Ectodermal cell (in vitro differentiated cells): ENCODE data around the gene KIF6.

ENCODE experiments used
- H3K27ac ChIP-seq: 2 replicates; pipeline ENCODE4 v1.7.0; 2013; ENCODE audit warnings: mild to moderate bottlenecking, low read depth, low read length; ENCODE audit not compliant: insufficient read depth, poor library complexity, severe bottlenecking
- H3K27me3 ChIP-seq: 2 replicates; pipeline ENCODE4 v1.7.0; 2013; ENCODE audit warnings: mild to moderate bottlenecking, low read length; ENCODE audit not compliant: insufficient read depth, control insufficient read depth, poor library complexity, severe bottlenecking
- H3K36me3 ChIP-seq: one replicate; pipeline ENCODE4 v1.7.0; 2013; ENCODE audit warnings: low read length; ENCODE audit not compliant: control insufficient read depth, insufficient read depth
- H3K4me1 ChIP-seq: one replicate; pipeline ENCODE4 v1.7.0; 2013; ENCODE audit warnings: low read length; ENCODE audit not compliant: control insufficient read depth, insufficient read depth
- H3K4me3 ChIP-seq: 2 replicates; pipeline ENCODE4 v1.7.0; 2013; ENCODE audit warnings: low read depth, low read length, control low read depth; ENCODE audit not compliant: insufficient read depth
- H3K9me3 ChIP-seq: 2 replicates; pipeline ENCODE4 v1.7.0; 2013; ENCODE audit warnings: mild to moderate bottlenecking, low read length, moderate library complexity; ENCODE audit not compliant: control insufficient read depth
- WGBS, 2 experiments: methylation state at CpG; one replicate each; pipeline ENCODE4 v1.1.7; 2013; ENCODE audit warnings: missing lambda C conversion rate in 2 of 2; 5-methylcytosine and 5-hydroxymethylcytosine counted together

Gene KIF6

GRCh38 chr6:39642270-39642669 lies 82.9 kb downstream of the KIF6 start:
- Histone ChIP-seq H3K27ac (no peak overlapping the region), H3K36me3 (no peaks in the 10 kb centered on the region), H3K27me3 (no peaks in the 10 kb centered on the region), H3K4me3 (no peak overlapping the region), H3K9me3 (no peaks in the 10 kb centered on the region), H3K4me1 (no peaks in the 10 kb centered on the region)
- WGBS, 2 experiments: 64 to 70% methylated on average over 2 of the region's 2 CpGs

GRCh38 chr6:39638126-39638822 lies 86.9 kb downstream of the KIF6 start:
- H3K27ac ChIP-seq: no peak overlapping the region
- no peaks in the 10 kb centered on the region for H3K27me3 ChIP-seq
- no peaks in the 10 kb centered on the region for H3K4me1 ChIP-seq
- H3K9me3 ChIP-seq: no peaks in the 10 kb centered on the region
- H3K36me3 ChIP-seq: no peaks in the 10 kb centered on the region
- WGBS, 2 experiments: 94 to 97% methylated on average over 1 of the region's 1 CpG
- no peak overlapping the region for H3K4me3 ChIP-seq

- WGBS, 2 experiments: 88 to 92% methylated on average over 2 to 3 of the region's 3 CpGs
- Histone ChIP-seq H3K36me3 (no peaks in the 10 kb centered on the region), H3K9me3 (no peaks in the 10 kb centered on the region)
Observed at GRCh38 chr6:39634646-39635341, 90.4 kb downstream of the KIF6 start.

GRCh38 chr6:39625209-39625608 lies 100.0 kb downstream of the KIF6 start:
- 88 to 95% methylated on average over 2 of the region's 2 CpGs for WGBS, 2 experiments
- no peak overlapping the region for H3K27ac ChIP-seq
- H3K36me3 ChIP-seq: no peaks in the 10 kb centered on the region
- no peaks in the 10 kb centered on the region for H3K4me1 ChIP-seq
- H3K9me3 ChIP-seq: no peaks in the 10 kb centered on the region
- no peak overlapping the region for H3K4me3 ChIP-seq
- H3K27me3 ChIP-seq: no peaks in the 10 kb centered on the region

More at GRCh38 chr6:39634646-39635341, 90.4 kb downstream of the KIF6 start:
- Histone ChIP-seq H3K27me3 (no peaks in the 10 kb centered on the region), H3K27ac (no peak overlapping the region), H3K4me3 (no peak overlapping the region), H3K4me1 (no peaks in the 10 kb centered on the region)

GRCh38 chr6:39623750-39624149 lies 101.5 kb downstream of the KIF6 start:
- H3K4me1 ChIP-seq: no peaks in the 10 kb centered on the region
- no peak overlapping the region for H3K27ac ChIP-seq
- H3K27me3 ChIP-seq: no peaks in the 10 kb centered on the region
- H3K4me3 ChIP-seq: no peak overlapping the region
- no peaks in the 10 kb centered on the region for H3K36me3 ChIP-seq
- 94 to 96% methylated on average over 4 of the region's 4 CpGs for WGBS, 2 experiments
- no peaks in the 10 kb centered on the region for H3K9me3 ChIP-seq

- 93 to 97% methylated on average over 3 of the region's 3 CpGs for WGBS, 2 experiments
- no peak overlapping the region for H3K4me3 ChIP-seq
Observed at GRCh38 chr6:39617520-39617919, 107.7 kb downstream of the KIF6 start.

GRCh38 chr6:39617026-39617425 lies 108.2 kb downstream of the KIF6 start:
- Histone ChIP-seq H3K4me1 (no peaks in the 10 kb centered on the region), H3K4me3 (no peak overlapping the region), H3K36me3 (no peaks in the 10 kb centered on the region), H3K27ac (no peak overlapping the region), H3K27me3 (no peaks in the 10 kb centered on the region), H3K9me3 (no peaks in the 10 kb centered on the region)

More at GRCh38 chr6:39617520-39617919, 107.7 kb downstream of the KIF6 start:
- no peaks in the 10 kb centered on the region for H3K4me1 ChIP-seq
- no peaks in the 10 kb centered on the region for H3K27me3 ChIP-seq
- no peaks in the 10 kb centered on the region for H3K36me3 ChIP-seq
- H3K27ac ChIP-seq: no peak overlapping the region
- no peaks in the 10 kb centered on the region for H3K9me3 ChIP-seq

GRCh38 chr6:39615622-39616021 lies 109.6 kb downstream of the KIF6 start:
- no peaks in the 10 kb centered on the region for H3K4me1 ChIP-seq
- H3K27ac ChIP-seq: no peak overlapping the region
- no peaks in the 10 kb centered on the region for H3K36me3 ChIP-seq
- H3K9me3 ChIP-seq: no peaks in the 10 kb centered on the region
- no peaks in the 10 kb centered on the region for H3K27me3 ChIP-seq
- no CpG with 5 or more reads among the region's 1 CpG for whole genome bisulfite sequencing, 2 experiments
- H3K4me3 ChIP-seq: no peak overlapping the region

- Histone ChIP-seq H3K27ac (no peak overlapping the region), H3K4me3 (no peak overlapping the region), H3K4me1 (no peaks in the 10 kb centered on the region), H3K36me3 (no peaks in the 10 kb centered on the region), H3K27me3 (no peaks in the 10 kb centered on the region), H3K9me3 (no peaks in the 10 kb centered on the region)
- 96 to 98% methylated on average over 2 of the region's 2 CpGs for WGBS, 2 experiments
Observed at GRCh38 chr6:39614393-39614950, 110.7 kb downstream of the KIF6 start.

- no peaks in the 10 kb centered on the region for H3K9me3 ChIP-seq
- no peak overlapping the region for H3K4me3 ChIP-seq
- no peaks in the 10 kb centered on the region for H3K4me1 ChIP-seq
- no peaks in the 10 kb centered on the region for H3K36me3 ChIP-seq
- 74 to 76% methylated on average over 3 of the region's 3 CpGs for WGBS, 2 experiments
- no peaks in the 10 kb centered on the region for H3K27me3 ChIP-seq
- H3K27ac ChIP-seq: no peak overlapping the region
Observed at GRCh38 chr6:39610221-39610620, 115.0 kb downstream of the KIF6 start.
